Keratinocyte (primary cell): ENCODE results near the gene MACROH2A1. TPM values are rescaled to one million over a fixed set of nuclear protein-coding genes. Genes with fewer than 3 reads are reported as not detected.

Experiments used
- DNase-seq: peaks from one replicate; pipeline ENCODE4 v3.0.0-alpha.2; 2011; ENCODE audit warnings: low read depth, missing footprints, low spot score
- FAIRE-seq: peaks from 2 replicates; lab custom pipeline; 2011; peaks lifted over from hg19 to GRCh38; lab: Jason Lieb, UNC
- H2AFZ ChIP-seq: 2 replicates; pipeline ENCODE4 v1.6.0; 2012; ENCODE audit warnings: low read length, control low read depth, inconsistent platforms; ENCODE audit not compliant: control insufficient read depth
- H3K27ac ChIP-seq: 2 replicates; pipeline ENCODE4 v1.5.1; 2011; ENCODE audit warnings: low read length; ENCODE audit not compliant: control insufficient read depth, insufficient read depth
- H3K27me3 ChIP-seq: 3 replicates; pipeline ENCODE4 v1.6.0; 2011; ENCODE audit warnings: low read length; ENCODE audit not compliant: control insufficient read depth, insufficient read depth; ENCODE audit errors: extremely low read depth
- H3K36me3 ChIP-seq, 2 experiments: 2 replicates in 1 of 2; 3 replicates in 1 of 2; pipeline ENCODE4 v1.5.1; 2011; ENCODE audit warnings: low read length in 2 of 2, mild to moderate bottlenecking in 1 of 2; ENCODE audit not compliant: control insufficient read depth in 2 of 2, insufficient read depth in 2 of 2; ENCODE audit errors: extremely low read depth in 1 of 2
- H3K4me1 ChIP-seq: 3 replicates; pipeline ENCODE4 v1.5.1; 2011; ENCODE audit warnings: low read length; ENCODE audit not compliant: control insufficient read depth, insufficient read depth; ENCODE audit errors: extremely low read depth
- H3K4me2 ChIP-seq: 3 replicates; pipeline ENCODE4 v1.6.0; 2011; ENCODE audit warnings: low read depth, low read length; ENCODE audit not compliant: control insufficient read depth, insufficient read depth; ENCODE audit errors: extremely low read depth
- H3K4me3 ChIP-seq, 3 experiments: fragments of 200-600 bp in 1 of 3; sonication (generic) in 1 of 3; 2 replicates in 2 of 3; 3 replicates in 1 of 3; pipeline ENCODE4 v1.5.1; 2011 to 2016; ENCODE audit warnings: low read length in 3 of 3, mild to moderate bottlenecking in 3 of 3, control low read depth in 2 of 3, inconsistent platforms in 1 of 3, low read depth in 1 of 3, mixed read lengths in 1 of 3, mixed run types in 1 of 3, moderate library complexity in 1 of 3; ENCODE audit not compliant: control insufficient read depth in 2 of 3, insufficient read depth in 2 of 3; ENCODE audit errors: extremely low read depth in 1 of 3
- H3K79me2 ChIP-seq: 2 replicates; pipeline ENCODE4 v1.6.0; 2012; ENCODE audit warnings: low read length; ENCODE audit not compliant: control insufficient read depth, insufficient read depth
- H3K9ac ChIP-seq: 3 replicates; pipeline ENCODE4 v1.6.0; 2011; ENCODE audit warnings: low read length; ENCODE audit not compliant: control insufficient read depth, insufficient read depth; ENCODE audit errors: extremely low read depth
- H3K9me1 ChIP-seq: 3 replicates; pipeline ENCODE4 v1.6.0; 2011; ENCODE audit warnings: low read length; ENCODE audit not compliant: control insufficient read depth, insufficient read depth; ENCODE audit errors: extremely low read depth
- H3K9me3 ChIP-seq: 2 replicates; pipeline ENCODE4 v1.5.1; 2012; ENCODE audit warnings: low read depth, low read length; ENCODE audit not compliant: control insufficient read depth
- H4K20me1 ChIP-seq: 3 replicates; pipeline ENCODE4 v1.6.0; 2011; ENCODE audit warnings: low read length; ENCODE audit not compliant: control insufficient read depth, insufficient read depth; ENCODE audit errors: extremely low read depth
- EZH2 ChIP-seq: IDR thresholded peaks from one replicate; pipeline ENCODE4 v1.6.1; 2012; ENCODE audit warnings: inconsistent platforms, mild to moderate bottlenecking, low read length, moderate library complexity
- dilution Hi-C: fragments of 300-500 bp; cut with MboI; formaldehyde crosslinking; loops from one replicate; pipeline ENCODE4 v1.7.0; 2020; ENCODE audit warnings: low sequenced_read_pairs; ENCODE audit not compliant: extremely low pct_ligation_motif_present
- polyA plus RNA-seq, 5 experiments: library from polyadenylated mRNA; depleted of rRNA in 3 of 5; stranded (reverse) in 3 of 5; stranded (forward) in 1 of 5; unstranded in 1 of 5; fragments of >200 nt; gene quantifications; 1 replicate in 1 of 5; 2 replicates in 3 of 5; 3 replicates in 1 of 5; pipeline versions ENCODE4 v1.2.1 to v1.2.3, GENCODE V29; 2011 to 2012; ENCODE audit warnings: missing spikeins in 2 of 5, low read depth in 1 of 5, low replicate concordance in 1 of 5
- TF ChIP-seq, protein P1 (sequence below), 3 experiments: IDR thresholded peaks in 1 of 3; conservative IDR thresholded peaks in 1 of 3; optimal IDR thresholded peaks in 1 of 3; 2 replicates in 2 of 3; 3 replicates in 1 of 3; pipeline versions ENCODE3 to v1.5.1; 2011; ENCODE audit warnings: low read length in 3 of 3, mild to moderate bottlenecking in 3 of 3, moderate library complexity in 2 of 3, control low read depth in 1 of 3, inconsistent platforms in 1 of 3; ENCODE audit not compliant: insufficient read depth in 2 of 3; ENCODE audit errors: extremely low read depth in 1 of 3

Gene MACROH2A1
- polyA plus RNA-seq, 1 donor (not counting 4 experiments of a cell fraction or from before 2014, with no cell fraction given), result 208 TPM

DNA sequence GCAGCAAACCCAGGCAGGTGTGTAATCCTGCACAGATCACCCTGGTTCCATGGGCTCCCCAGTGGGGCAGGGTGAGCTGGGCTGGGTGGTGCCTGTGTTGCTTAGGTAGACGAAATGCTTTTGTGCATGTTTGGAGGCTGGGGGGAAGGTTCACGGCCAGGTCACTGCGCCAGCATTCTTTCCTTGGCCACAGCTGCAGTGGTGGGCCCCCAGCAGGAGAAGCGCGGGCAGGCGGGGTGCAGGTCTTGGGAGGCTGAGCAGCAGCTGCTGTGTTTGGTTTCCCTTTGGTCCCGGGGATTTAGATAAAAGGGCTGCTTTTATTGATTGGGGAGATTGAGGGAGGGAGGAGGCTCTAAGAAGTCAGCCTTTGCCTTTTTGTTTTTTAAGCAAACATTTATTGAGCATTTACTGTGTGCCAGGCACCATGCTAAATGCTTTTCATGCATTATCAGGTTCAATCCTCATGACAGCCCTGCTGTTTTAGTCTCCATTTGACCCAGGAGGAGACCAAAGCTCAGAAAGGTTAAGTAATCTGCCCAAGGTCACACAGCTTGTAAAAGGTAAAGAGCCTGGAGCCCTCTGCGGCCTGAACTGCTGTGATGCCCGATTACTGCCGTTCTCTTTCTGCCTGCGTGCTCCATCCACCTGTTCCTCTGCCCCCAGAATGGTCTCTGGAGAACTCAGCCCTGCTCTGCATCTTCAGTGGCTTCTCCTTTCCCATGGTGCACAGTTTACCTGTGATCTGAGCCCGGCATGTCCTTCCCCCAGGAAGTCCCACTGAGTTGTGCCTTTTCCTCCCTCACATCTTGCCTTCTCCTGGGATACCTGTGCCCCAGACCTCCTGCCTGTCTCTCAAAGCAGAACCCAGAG is 94.4 kb downstream of the MACROH2A1 start:
- H3K36me3 ChIP-seq, result no peaks in the 10 kb centered on the region
- no peak overlapping the region for H3K27ac ChIP-seq
- DNase-seq (no peak), FAIRE-seq (no peak)
- no peaks in the 10 kb centered on the region for H3K9me1 ChIP-seq
- H3K4me2 ChIP-seq, result no peak overlapping the region
- H3K79me2 ChIP-seq, result no peaks in the 10 kb centered on the region
- H3K27me3 ChIP-seq, result peaks cover 21% of the 10 kb centered on the region
- H3K9me3 ChIP-seq, result no peaks in the 10 kb centered on the region
- no peak overlapping the region for H3K9ac ChIP-seq
- dilution Hi-C loops, result no loop called here
- H3K4me3 ChIP-seq, result no peak overlapping the region
- no peak for TF ChIP-seq EZH2
- TF ChIP-seq, protein P1, sequence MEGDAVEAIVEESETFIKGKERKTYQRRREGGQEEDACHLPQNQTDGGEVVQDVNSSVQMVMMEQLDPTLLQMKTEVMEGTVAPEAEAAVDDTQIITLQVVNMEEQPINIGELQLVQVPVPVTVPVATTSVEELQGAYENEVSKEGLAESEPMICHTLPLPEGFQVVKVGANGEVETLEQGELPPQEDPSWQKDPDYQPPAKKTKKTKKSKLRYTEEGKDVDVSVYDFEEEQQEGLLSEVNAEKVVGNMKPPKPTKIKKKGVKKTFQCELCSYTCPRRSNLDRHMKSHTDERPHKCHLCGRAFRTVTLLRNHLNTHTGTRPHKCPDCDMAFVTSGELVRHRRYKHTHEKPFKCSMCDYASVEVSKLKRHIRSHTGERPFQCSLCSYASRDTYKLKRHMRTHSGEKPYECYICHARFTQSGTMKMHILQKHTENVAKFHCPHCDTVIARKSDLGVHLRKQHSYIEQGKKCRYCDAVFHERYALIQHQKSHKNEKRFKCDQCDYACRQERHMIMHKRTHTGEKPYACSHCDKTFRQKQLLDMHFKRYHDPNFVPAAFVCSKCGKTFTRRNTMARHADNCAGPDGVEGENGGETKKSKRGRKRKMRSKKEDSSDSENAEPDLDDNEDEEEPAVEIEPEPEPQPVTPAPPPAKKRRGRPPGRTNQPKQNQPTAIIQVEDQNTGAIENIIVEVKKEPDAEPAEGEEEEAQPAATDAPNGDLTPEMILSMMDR (optimal IDR thresholded peaks at IDR 0.05 in 1 of 3, IDR thresholded peaks at IDR 0.05 in 1 of 3, conservative IDR thresholded peaks at IDR 0.05 in 1 of 3; ENCODE audit: extremely low read depth in 1 of 3, insufficient read depth in 2 of 3, low read length in 3 of 3), result no peak
- H4K20me1 ChIP-seq, result no peaks in the 10 kb centered on the region
- no peak overlapping the region for H2AFZ ChIP-seq
- H3K4me1 ChIP-seq, result no peaks in the 10 kb centered on the region

DNA sequence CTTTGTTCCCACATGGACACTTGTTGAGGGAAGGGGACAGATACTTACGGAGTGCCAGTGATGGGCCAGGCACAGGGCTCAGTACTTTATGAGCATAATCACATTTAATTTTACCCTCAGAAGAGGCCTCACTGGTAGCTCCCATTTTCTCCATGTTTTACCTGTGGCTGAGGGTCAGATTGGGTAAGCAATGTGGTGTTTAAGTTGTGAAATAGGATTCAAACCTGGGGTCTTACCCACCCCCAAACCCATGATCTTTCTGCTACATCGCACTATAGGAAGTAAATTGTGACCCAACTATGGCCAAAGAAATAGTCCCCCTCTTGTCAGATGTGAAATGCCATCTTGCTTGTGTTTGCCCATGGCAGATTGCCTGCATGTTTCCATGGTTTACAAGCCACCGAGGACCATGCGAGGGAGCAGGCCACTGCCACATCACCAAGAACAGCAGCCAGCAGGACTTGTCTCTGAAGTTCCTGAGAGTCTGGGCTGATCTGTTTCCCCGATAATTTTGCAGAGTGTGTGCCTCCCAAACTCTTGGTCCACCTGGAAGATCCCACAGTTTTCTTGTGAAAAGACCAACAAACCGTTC is 95.4 kb downstream of the MACROH2A1 start:
- TF ChIP-seq, protein P1 (optimal IDR thresholded peaks at IDR 0.05 in 1 of 3, IDR thresholded peaks at IDR 0.05 in 1 of 3, conservative IDR thresholded peaks at IDR 0.05 in 1 of 3; ENCODE audit: extremely low read depth in 1 of 3, insufficient read depth in 2 of 3, low read length in 3 of 3), result no peak
- TF ChIP-seq EZH2, result no peak
- no peaks in the 10 kb centered on the region for H4K20me1 ChIP-seq
- H3K4me3 ChIP-seq, result no peak overlapping the region
- no peak overlapping the region for H3K9ac ChIP-seq
- no peak overlapping the region for H3K4me2 ChIP-seq
- dilution Hi-C loops, result no loop called here
- H3K27me3 ChIP-seq, result peaks cover 19% of the 10 kb centered on the region
- H3K4me1 ChIP-seq, result no peaks in the 10 kb centered on the region
- FAIRE-seq, result no peak
- no peak overlapping the region for H3K27ac ChIP-seq
- no peak for DNase-seq
- H3K36me3 ChIP-seq, result no peaks in the 10 kb centered on the region
- no peaks in the 10 kb centered on the region for H3K79me2 ChIP-seq
- H3K9me3 ChIP-seq, result no peaks in the 10 kb centered on the region
- no peak overlapping the region for H2AFZ ChIP-seq
- no peaks in the 10 kb centered on the region for H3K9me1 ChIP-seq
